Measurements from ENCODE around the gene ZWILCH.

The ZWILCH gene

GRCh38 chr15:66566963-66567531 is 61.9 kb downstream of the ZWILCH start:
- peak; percentile 87 for DNase-seq
- Histone ChIP-seq H3K9me3 (no peaks in the 10 kb centered on the region), H3K27me3 (no peaks in the 10 kb centered on the region), H3K4me3 (ENCODE audit: low read depth, low read length) (no peak overlapping the region), H3K36me3 (no peaks in the 10 kb centered on the region), H3K4me1 (peaks cover 4% of the 10 kb centered on the region; the same call in 1 of the 2 replicates)
- peak; percentile 81 for TF ChIP-seq CTCF (IDR thresholded peaks at IDR 0.05; ENCODE audit: low read depth, low read length)

GRCh38 chr15:66567897-66568296 is 62.8 kb downstream of the ZWILCH start:
- Histone ChIP-seq H3K4me3 (ENCODE audit: low read depth, low read length) (no peak overlapping the region), H3K4me1 (peaks cover 6% of the 10 kb centered on the region; the same call in 1 of the 2 replicates), H3K36me3 (no peaks in the 10 kb centered on the region), H3K27me3 (no peaks in the 10 kb centered on the region), H3K9me3 (no peaks in the 10 kb centered on the region)
- no peak for TF ChIP-seq CTCF (IDR thresholded peaks at IDR 0.05; ENCODE audit: low read depth, low read length)
- no peak for DNase-seq

- H3K27me3 ChIP-seq = no peaks in the 10 kb centered on the region
- H3K9me3 ChIP-seq = no peaks in the 10 kb centered on the region
- no peaks in the 10 kb centered on the region for H3K36me3 ChIP-seq
- peaks cover 6% of the 10 kb centered on the region; the same call in 1 of the 2 replicates for H3K4me1 ChIP-seq
- DNase-seq = no peak
- no peak for TF ChIP-seq CTCF (IDR thresholded peaks at IDR 0.05; ENCODE audit: low read depth, low read length)
- H3K4me3 ChIP-seq (ENCODE audit: low read depth, low read length) = no peak overlapping the region
These were observed 64.5 kb downstream of the ZWILCH start for GRCh38 chr15:66569461-66570137.

- Histone ChIP-seq H3K27me3 (no peaks in the 10 kb centered on the region), H3K4me3 (ENCODE audit: low read depth, low read length) (no peak overlapping the region), H3K4me1 (peaks cover 6% of the 10 kb centered on the region; the same call in 1 of the 2 replicates), H3K9me3 (no peaks in the 10 kb centered on the region), H3K36me3 (no peaks in the 10 kb centered on the region)
- no peak for DNase-seq
- TF ChIP-seq CTCF (IDR thresholded peaks at IDR 0.05; ENCODE audit: low read depth, low read length) = no peak
These were observed 65.2 kb downstream of the ZWILCH start for GRCh38 chr15:66570327-66570726.

GRCh38 chr15:66570842-66571478 is 65.8 kb downstream of the ZWILCH start:
- no peaks in the 10 kb centered on the region for H3K27me3 ChIP-seq
- TF ChIP-seq CTCF (IDR thresholded peaks at IDR 0.05; ENCODE audit: low read depth, low read length) = no peak
- no peaks in the 10 kb centered on the region for H3K9me3 ChIP-seq
- no peak for DNase-seq
- no peaks in the 10 kb centered on the region for H3K36me3 ChIP-seq
- peaks cover 6% of the 10 kb centered on the region; the same call in 1 of the 2 replicates for H3K4me1 ChIP-seq
- no peak overlapping the region for H3K4me3 ChIP-seq (ENCODE audit: low read depth, low read length)

GRCh38 chr15:66572146-66572545 is 67.0 kb downstream of the ZWILCH start:
- Histone ChIP-seq H3K36me3 (no peaks in the 10 kb centered on the region), H3K9me3 (no peaks in the 10 kb centered on the region), H3K4me1 (peaks cover 6% of the 10 kb centered on the region; the same call in 1 of the 2 replicates), H3K27me3 (no peaks in the 10 kb centered on the region), H3K4me3 (ENCODE audit: low read depth, low read length) (no peak overlapping the region)
- no peak for DNase-seq
- no peak for TF ChIP-seq CTCF (IDR thresholded peaks at IDR 0.05; ENCODE audit: low read depth, low read length)
